Measurements from ENCODE around the gene CST1.
"Not testable (repeated sequence)": the region's sequence is repeated elsewhere in the genome, so short reads cannot be mapped to it uniquely, and the experiment has no call there.

Gene CST1

GRCh38 chr20:23750786-23751185, at the start of gene CST1:
Gene CST1 (minus strand): TSS chr20:23750935. CDS start chr20:23750866, 69 bp downstream.
- H2AFZ ChIP-seq (ENCODE audit: low read depth, low read length, severe bottlenecking); H3K4me3 ChIP-seq (ENCODE audit: insufficient read depth, low read length, poor library complexity, severe bottlenecking); H3K36me3 ChIP-seq (ENCODE audit: low read length); H3K9me2 ChIP-seq (replicated peaks; ENCODE audit: insufficient read depth, low read length); H3K27me3 ChIP-seq (ENCODE audit: low read length); H3K4me2 ChIP-seq (ENCODE audit: low read depth, low read length, poor library complexity, severe bottlenecking); H3K9ac ChIP-seq (ENCODE audit: low read length); H3K79me2 ChIP-seq (ENCODE audit: insufficient read depth, low read length); H3K27ac ChIP-seq (ENCODE audit: low read depth, low read length); H3F3A ChIP-seq (ENCODE audit: insufficient read depth); H3K9me3 ChIP-seq (ENCODE audit: insufficient read depth, low read length); H4K20me1 ChIP-seq (ENCODE audit: low read depth, low read length): not testable (repeated sequence)

GRCh38 chr20:23799216-23799847, 48.6 kb upstream of the CST1 start:
- not testable (repeated sequence) for H3K9me2 ChIP-seq (replicated peaks; ENCODE audit: insufficient read depth, low read length)

DNA sequence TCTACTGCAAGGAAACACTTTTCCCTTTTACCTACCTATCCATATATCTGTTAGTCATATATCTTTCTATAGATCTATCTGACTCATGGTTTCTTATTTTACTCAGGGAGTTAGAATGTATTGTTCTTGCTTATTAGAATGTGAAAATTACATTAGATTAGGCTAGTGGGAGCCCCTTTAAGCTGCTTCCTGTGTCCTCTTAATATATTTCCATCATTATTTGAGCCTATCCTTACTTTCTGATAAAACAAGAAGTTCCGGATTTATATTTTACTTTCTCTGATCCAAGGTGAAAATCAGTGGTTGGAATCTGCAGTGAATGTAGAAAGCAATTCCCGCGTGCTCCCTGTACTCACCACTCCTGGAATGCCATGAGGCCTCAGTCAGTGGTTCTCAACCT, 44.8 kb upstream of the CST1 start:
- H4K20me1 ChIP-seq (ENCODE audit: low read depth, low read length): no peaks in the 10 kb centered on the region
- H3K9ac ChIP-seq (ENCODE audit: low read length): no peak overlapping the region
- no peaks in the 10 kb centered on the region for H3K9me2 ChIP-seq (replicated peaks; ENCODE audit: insufficient read depth, low read length)
- H3K79me2 ChIP-seq (ENCODE audit: insufficient read depth, low read length): no peaks in the 10 kb centered on the region
- H3K4me3 ChIP-seq (ENCODE audit: insufficient read depth, low read length, poor library complexity, severe bottlenecking): no peak overlapping the region
- H3K9me3 ChIP-seq (ENCODE audit: insufficient read depth, low read length): no peaks in the 10 kb centered on the region
- no peaks in the 10 kb centered on the region for H3K36me3 ChIP-seq (ENCODE audit: low read length)
- H3K27me3 ChIP-seq (ENCODE audit: low read length): no peaks in the 10 kb centered on the region
- H2AFZ ChIP-seq (ENCODE audit: low read depth, low read length, severe bottlenecking): no peak overlapping the region
- H3K4me2 ChIP-seq (ENCODE audit: low read depth, low read length, poor library complexity, severe bottlenecking): no peak overlapping the region
- no peak overlapping the region for H3K27ac ChIP-seq (ENCODE audit: low read depth, low read length)
- TF ChIP-seq EZH2phosphoT487 (conservative IDR thresholded peaks at IDR 0.05; ENCODE audit: low read length): no peak
- no peak for TF ChIP-seq CTCF (IDR thresholded peaks at IDR 0.05; ENCODE audit: insufficient read depth, low read length, poor library complexity, severe bottlenecking)
- no peaks in the 10 kb centered on the region for H3F3A ChIP-seq (ENCODE audit: insufficient read depth)

More at GRCh38 chr20:23799216-23799847, 48.6 kb upstream of the CST1 start:
- H3F3A ChIP-seq (ENCODE audit: insufficient read depth); H3K36me3 ChIP-seq (ENCODE audit: low read length); H3K27ac ChIP-seq (ENCODE audit: low read depth, low read length); H4K20me1 ChIP-seq (ENCODE audit: low read depth, low read length); H3K4me3 ChIP-seq (ENCODE audit: insufficient read depth, low read length, poor library complexity, severe bottlenecking); H3K27me3 ChIP-seq (ENCODE audit: low read length); H2AFZ ChIP-seq (ENCODE audit: low read depth, low read length, severe bottlenecking); H3K4me2 ChIP-seq (ENCODE audit: low read depth, low read length, poor library complexity, severe bottlenecking); H3K9ac ChIP-seq (ENCODE audit: low read length); H3K9me3 ChIP-seq (ENCODE audit: insufficient read depth, low read length); H3K79me2 ChIP-seq (ENCODE audit: insufficient read depth, low read length): not testable (repeated sequence)
- peak; percentile 28 for TF ChIP-seq CTCF (IDR thresholded peaks at IDR 0.05; ENCODE audit: insufficient read depth, low read length, poor library complexity, severe bottlenecking)

DNA sequence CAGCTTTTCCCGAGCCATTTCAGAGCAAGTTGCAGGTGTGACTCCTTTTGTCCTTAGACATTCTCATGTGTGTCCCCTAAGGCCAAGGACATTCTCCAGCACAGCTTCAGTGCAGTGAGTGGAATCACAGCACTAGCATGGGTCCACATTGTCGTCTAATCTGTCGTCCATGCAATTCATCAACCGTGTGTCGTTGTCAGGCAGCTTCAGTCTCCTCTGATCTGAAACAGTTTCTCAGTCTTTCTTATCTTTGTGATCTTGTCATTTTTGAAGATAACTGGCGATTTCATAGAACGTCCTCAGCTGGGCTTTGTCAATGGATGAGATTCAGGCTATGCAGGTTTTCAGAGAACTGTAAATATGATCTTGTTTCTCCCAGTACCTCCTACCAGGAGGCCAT, 44.1 kb upstream of the CST1 start:
- no peak overlapping the region for H2AFZ ChIP-seq (ENCODE audit: low read depth, low read length, severe bottlenecking)
- no peak overlapping the region for H3K4me3 ChIP-seq (ENCODE audit: insufficient read depth, low read length, poor library complexity, severe bottlenecking)
- no peak overlapping the region for H3K9ac ChIP-seq (ENCODE audit: low read length)
- no peaks in the 10 kb centered on the region for H3K9me2 ChIP-seq (replicated peaks; ENCODE audit: insufficient read depth, low read length)
- no peaks in the 10 kb centered on the region for H3K27me3 ChIP-seq (ENCODE audit: low read length)
- H4K20me1 ChIP-seq (ENCODE audit: low read depth, low read length): no peaks in the 10 kb centered on the region
- H3F3A ChIP-seq (ENCODE audit: insufficient read depth): no peaks in the 10 kb centered on the region
- H3K79me2 ChIP-seq (ENCODE audit: insufficient read depth, low read length): no peaks in the 10 kb centered on the region
- H3K4me2 ChIP-seq (ENCODE audit: low read depth, low read length, poor library complexity, severe bottlenecking): no peak overlapping the region
- TF ChIP-seq CTCF (IDR thresholded peaks at IDR 0.05; ENCODE audit: insufficient read depth, low read length, poor library complexity, severe bottlenecking) (no peak), EZH2phosphoT487 (conservative IDR thresholded peaks at IDR 0.05; ENCODE audit: low read length) (no peak)
- H3K27ac ChIP-seq (ENCODE audit: low read depth, low read length): no peak overlapping the region
- H3K9me3 ChIP-seq (ENCODE audit: insufficient read depth, low read length): no peaks in the 10 kb centered on the region
- no peaks in the 10 kb centered on the region for H3K36me3 ChIP-seq (ENCODE audit: low read length)
